Breast epithelium (tissue), 3 donors: Measurements from ENCODE around the gene EXOC8.

ENCODE experiments used
- POLR2A ChIP-seq: fragments of 450-650 bp; IDR thresholded peaks from one replicate; pipeline ENCODE4 v1.6.1; 2016; ENCODE audit warnings: antibody characterized with exemption, mild to moderate bottlenecking, moderate library complexity
- POLR2AphosphoS5 ChIP-seq, 3 donors: sonication (generic); formaldehyde crosslinking; IDR thresholded peaks; one replicate each; pipeline ENCODE4 v1.6.1; 2017; ENCODE audit warnings: antibody characterized with exemption in 3 of 3
- TF ChIP-seq, protein P1 (sequence below), 3 donors: fragments of 450-650 bp; IDR thresholded peaks; one replicate each; pipeline ENCODE4 v1.5.1; 2016 to 2017; ENCODE audit warnings: antibody characterized with exemption in 3 of 3, mild to moderate bottlenecking in 3 of 3, moderate library complexity in 3 of 3

DNA sequence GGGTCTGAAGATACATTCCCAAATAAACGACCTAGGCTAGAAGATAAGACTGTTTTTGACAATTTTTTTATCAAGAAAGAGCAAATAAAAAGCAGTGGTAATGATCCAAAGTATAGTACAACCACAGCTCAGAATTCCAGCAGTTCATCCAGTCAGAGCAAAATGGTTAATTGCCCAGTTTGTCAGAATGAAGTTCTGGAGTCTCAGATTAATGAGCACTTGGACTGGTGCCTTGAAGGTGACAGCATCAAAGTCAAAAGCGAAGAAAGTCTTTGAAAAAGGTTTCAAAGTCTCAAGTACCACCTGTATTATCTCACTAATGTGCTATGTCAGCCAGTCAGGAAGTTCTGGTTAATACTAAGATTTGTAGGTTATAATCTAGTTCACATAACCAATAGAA, 15.4 kb upstream of the EXOC8 start:
- TF ChIP-seq, protein P1, sequence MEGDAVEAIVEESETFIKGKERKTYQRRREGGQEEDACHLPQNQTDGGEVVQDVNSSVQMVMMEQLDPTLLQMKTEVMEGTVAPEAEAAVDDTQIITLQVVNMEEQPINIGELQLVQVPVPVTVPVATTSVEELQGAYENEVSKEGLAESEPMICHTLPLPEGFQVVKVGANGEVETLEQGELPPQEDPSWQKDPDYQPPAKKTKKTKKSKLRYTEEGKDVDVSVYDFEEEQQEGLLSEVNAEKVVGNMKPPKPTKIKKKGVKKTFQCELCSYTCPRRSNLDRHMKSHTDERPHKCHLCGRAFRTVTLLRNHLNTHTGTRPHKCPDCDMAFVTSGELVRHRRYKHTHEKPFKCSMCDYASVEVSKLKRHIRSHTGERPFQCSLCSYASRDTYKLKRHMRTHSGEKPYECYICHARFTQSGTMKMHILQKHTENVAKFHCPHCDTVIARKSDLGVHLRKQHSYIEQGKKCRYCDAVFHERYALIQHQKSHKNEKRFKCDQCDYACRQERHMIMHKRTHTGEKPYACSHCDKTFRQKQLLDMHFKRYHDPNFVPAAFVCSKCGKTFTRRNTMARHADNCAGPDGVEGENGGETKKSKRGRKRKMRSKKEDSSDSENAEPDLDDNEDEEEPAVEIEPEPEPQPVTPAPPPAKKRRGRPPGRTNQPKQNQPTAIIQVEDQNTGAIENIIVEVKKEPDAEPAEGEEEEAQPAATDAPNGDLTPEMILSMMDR (IDR thresholded peaks at IDR 0.05): no peak
- no peak for TF ChIP-seq POLR2AphosphoS5 (IDR thresholded peaks at IDR 0.05)
- TF ChIP-seq POLR2A: no peak
